NCI-H1048 (cell line): ENCODE data around the gene CSF2.
"Not testable (repeated sequence)": the region's sequence is repeated elsewhere in the genome, so short reads cannot be mapped to it uniquely, and the experiment has no call there.

ENCODE experiments used
- DNase-seq: peaks from one replicate; lab custom pipeline; 2025; lab: John Stamatoyannopoulos, UW

The CSF2 gene

DNA sequence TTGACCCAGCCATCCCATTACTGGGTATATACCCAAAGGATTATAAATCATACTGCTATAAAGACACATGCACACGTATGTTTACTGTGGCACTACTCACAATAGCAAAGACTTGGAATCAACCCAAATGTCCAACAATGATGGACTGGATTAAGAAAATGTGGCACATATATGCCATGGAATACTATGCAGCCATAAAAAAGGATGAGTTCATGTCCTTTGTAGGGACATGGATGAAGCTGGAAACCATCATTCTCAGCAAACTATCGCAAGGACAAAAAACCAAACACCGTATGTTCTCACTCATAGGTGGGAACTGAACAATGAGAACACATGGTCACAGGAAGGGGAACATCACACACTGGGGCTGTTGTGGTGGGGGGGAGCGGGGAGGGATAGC lies 35.4 kb downstream of the CSF2 start:
- not testable (repeated sequence) for DNase-seq

DNA sequence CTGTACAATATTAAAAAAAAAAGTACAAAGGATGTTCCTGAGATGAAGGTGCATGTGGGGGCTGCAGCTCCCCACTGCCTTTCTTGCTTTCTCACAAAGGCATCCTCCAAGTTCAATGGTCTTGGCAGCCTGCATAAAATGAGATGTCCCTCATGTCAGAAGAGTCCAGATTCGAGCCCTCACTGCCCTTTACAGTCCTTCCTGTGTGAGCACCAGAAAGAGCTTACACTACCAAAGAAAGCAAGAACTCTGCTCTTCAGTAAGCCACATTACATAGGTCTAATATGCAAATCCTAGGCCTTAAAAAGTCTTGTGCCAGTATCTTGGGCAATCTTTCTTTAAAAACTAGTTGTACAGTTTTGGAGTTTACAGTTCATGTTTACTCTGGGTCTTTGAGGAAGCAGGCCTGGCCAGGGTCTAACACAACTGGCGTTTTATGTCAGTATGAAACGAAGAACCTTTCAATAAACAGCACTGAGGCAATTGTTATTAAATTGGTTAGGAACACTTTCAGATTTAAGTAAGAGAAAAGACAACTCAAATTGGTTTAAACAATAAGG lies 36.0 kb downstream of the CSF2 start:
- DNase-seq, result no peak

DNA sequence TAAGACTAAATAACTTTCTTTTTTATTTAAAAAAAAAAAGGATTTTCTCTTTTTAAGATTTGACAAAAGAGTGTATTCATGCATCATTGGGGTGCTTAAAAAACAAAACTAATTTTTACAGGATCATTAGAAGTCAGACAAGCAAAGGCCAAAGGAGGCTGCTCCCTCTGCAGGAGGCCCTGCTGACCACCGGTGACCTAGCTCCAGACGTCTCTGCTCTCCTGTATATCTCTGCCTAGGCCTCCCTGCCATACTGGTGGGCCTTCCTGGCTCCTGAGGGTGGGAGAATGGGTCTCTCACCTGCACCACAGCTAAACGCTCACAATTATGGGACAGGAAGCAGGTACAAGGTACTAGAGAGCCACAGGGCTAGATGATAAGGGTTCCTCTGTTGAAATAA lies 36.6 kb downstream of the CSF2 start:
- DNase-seq, result no peak

DNA sequence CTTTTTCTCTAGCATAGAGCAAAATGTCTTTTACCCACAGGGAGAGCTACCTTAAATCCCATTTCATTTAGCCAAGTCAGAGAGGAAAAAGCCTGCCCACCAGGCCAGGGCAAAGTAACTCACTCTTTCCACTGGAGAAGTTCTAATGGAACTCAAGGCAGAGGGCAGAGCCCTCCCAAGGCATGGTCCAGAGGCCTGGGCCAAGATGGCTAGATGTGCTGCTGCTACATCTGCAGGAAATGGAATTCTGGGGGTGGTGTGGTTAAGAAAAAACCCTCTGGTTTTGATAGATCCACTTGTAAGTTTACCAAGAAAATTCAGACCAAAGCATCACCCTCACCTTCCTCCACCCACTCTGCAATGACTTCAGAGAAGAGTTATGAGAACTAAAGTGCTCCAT lies 37.3 kb downstream of the CSF2 start:
- no peak for DNase-seq

DNA sequence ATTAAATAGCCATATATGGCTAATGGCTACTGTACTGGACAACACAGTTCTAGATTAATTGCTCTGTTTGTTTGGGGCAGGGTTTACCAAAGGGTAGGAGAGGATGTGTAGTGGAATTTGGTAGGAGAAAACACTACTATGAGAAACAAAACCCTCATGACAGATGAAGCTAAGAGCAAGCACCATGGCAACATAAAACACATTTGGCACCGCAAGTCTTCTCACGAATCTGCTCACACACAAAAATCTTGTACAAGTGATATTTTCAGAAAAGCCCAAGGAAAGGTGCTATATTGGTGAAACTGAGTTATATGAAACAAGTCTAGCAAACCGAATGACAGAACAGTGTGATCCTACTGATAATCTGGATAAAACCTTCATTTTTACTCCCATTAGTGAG lies 38.5 kb downstream of the CSF2 start:
- DNase-seq, result no peak

DNA sequence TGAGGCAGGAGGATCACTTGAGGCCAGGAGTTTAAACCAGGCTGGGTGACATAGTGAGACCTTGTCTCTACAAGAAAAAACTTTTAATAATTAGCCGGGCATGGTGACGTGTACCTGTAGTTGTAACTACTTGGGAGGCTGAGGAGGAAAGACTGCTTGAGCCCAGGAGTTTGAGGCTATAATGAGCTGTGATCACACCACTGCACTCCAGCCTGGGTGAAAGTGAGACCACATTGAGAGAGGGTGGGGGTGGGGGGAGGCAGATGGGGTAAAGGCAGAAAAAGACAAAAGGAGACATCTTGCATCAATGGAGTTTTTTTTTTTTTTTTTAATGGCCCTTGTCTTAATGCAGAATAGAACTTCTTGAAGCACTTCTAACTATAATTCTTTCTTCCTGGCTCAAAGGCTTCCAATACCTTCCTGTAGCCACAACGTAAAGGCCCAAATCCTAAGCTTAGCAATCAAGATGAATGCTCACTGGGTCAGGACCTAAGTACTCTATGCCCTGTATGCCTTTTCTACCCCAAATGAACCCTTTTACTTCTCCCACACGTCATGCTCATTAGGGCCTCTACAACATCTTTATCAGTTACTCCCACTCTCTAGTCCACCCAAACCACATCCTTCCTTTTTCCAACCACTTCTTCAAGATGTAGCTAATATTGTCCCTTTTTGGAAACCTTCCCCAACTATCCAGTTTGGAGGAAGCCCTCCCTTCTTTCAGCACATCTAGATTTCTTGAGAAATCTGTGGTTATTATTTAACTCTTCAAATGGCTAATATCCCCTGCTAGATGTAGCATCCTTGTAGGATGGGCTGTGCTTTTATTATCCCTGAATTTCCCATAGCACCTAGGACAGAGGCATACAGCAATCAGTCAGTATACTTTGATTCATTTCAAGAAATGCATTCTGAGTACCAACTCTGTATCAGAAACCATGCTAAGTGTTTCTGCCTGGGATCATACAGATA lies 40.8 kb downstream of the CSF2 start:
- no peak for DNase-seq

DNA sequence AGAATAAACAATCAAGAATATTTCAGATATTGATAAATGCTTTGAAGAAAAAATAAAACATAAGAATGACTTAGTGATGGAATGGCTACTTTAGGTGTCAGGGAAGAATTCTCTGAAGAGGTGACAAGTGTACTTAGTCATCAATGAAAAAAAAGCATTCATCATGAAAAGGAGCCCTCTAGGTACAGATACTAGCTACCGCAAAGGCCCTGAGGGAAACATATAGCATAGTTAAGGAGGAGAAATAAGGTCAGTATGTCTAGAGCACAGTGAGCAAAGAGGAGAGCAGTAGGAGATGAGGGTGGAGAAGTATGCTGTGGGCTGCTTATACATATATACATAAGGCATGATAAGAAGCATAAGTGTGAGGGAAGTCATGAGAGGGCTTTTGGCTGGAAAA lies 41.8 kb downstream of the CSF2 start:
- no peak for DNase-seq

DNA sequence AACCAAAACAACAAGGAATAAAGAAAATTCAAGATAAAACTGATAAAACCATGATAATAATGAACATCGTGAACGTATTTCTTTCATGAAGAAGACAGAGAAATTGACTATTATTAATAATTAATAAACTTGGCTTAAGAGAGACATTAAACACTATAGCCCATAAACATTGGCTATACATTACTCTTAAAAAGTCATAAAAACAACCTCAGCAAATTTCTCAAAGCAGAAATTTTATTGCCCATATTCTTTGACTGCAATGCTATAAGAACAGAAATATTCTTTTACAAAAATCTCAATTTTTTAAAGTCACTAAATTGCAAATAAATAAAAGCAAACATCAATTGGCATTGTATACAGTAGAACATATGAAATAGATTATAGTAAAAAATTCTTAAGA lies 42.5 kb downstream of the CSF2 start:
- DNase-seq, result no peak

DNA sequence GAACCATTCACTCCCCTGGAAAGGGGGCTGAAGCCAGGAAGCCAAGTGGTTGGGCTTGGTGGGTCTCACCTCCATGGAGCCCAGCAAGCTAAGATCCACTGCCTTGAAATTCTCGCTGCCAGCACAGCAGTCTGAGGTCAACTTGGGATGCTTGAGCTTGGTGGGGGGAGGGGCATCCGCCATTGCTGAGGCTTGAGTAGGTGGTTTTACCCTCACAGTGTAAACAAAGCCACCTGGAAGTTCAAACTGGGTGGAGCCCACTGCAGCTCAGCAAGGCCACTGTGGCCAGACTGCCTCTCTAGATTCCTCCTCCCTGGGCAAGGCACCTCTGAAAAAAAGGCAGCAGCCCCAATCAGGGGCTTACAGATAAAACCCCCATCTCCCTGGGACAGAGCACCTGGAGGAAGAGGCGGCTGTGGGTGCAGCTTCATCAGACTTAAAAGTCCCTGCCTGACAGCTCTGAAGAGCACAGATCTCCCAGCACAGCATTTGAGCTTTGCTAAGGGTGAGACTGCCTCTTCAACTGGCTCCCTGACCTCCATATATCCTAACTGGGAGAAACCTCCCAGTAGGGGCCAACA lies 43.4 kb downstream of the CSF2 start:
- not testable (repeated sequence) for DNase-seq

DNA sequence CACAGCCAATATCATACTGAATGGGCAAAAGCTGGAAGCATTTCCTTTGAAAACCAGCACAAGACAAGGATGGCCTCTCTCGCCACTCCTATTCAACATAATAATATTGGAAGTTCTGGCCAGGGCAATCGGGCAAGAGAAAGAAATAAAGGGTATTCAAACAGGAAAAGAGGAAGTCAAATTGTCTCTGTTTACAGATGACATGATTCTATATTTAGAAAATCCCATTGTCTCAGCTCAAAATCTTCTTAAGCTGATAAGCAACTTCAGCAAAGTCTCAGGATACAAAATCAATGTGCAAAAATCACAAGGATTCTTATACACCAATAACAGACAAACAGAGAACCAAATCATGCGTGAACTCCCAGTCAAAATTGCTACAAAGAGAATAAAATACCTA lies 47.1 kb downstream of the CSF2 start:
- DNase-seq, result not testable (repeated sequence)

DNA sequence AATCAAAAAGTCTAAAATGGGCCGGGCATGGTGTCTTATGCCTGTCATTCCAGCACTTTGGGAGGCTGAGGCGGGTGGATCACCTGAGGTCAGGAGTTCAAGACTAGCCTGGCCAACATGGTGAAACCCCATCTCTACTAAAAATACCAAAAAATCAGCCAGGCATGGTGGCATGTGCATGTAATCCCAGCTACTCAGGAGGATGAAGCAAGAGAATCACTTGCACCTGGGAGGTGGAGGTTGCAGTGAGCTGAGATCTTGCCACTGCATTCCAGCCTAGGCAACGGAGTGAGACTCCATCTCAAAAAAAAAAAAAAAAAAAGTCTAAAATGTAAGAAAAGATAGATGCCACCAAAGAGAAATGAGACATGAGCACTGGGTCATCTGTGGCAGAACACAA lies 49.4 kb downstream of the CSF2 start:
- not testable (repeated sequence) for DNase-seq

DNA sequence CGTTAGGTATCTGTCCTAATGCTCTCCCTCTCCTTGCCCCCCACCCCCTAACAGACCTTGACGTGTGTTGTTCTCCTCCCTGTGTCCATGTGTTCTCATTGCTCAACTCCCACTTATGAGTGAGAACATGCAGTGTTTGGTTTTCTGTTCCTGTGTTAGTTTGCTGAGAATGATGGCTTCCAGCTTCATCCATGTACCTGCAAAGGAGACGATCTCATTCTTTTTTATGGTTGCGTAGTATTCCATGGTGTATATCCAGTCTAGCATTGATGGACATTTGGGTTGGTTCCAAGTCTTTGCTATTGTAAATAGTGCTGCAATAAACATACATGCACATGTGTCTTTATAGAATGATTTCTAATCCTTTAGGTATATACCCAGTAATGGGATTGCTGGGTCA lies 50.0 kb downstream of the CSF2 start:
- DNase-seq, result not testable (repeated sequence)
